IMR-90 (cell line): Measurements from ENCODE around the gene CCR8. TPM values are rescaled to one million over a fixed set of nuclear protein-coding genes. Genes with fewer than 3 reads are reported as not detected.

Experiments used
- ATAC-seq: fragments of 200-7000 bp; cut with Tn5 transposase; 2 replicates; pipeline ENCODE4 v1.9.1; 2020; ENCODE audit warnings: low read depth, mild to moderate bottlenecking, moderate library complexity
- BruUV-seq: library from RNA; stranded (reverse); fragments of 400-500 nt; replicated peaks from 2 replicates; lab custom pipeline; 2021; lab: Mats Ljungman, UMichigan
- CTCF ChIA-PET: fragments of 300-600 bp; formaldehyde crosslinking; extraction: SDS; loops from one replicate; lab custom pipeline; 2021; ENCODE audit warnings: antibody characterized with exemption; lab: Yijun Ruan, JAX
- POLR2A ChIA-PET: fragments of 300-600 bp; sonication (Branson Sonifier 250); formaldehyde crosslinking; loops from one replicate; lab custom pipeline; 2022; ENCODE audit warnings: antibody characterized with exemption; ENCODE audit not compliant: unreplicated experiment; lab: Charles Lee
- DNase-seq: peaks from one replicate; pipeline ENCODE4 v3.0.0; 2013
- H2AFZ ChIP-seq: replicated peaks from 2 replicates; pipeline ENCODE3; 2013; ENCODE audit warnings: low read length, mild to moderate bottlenecking; ENCODE audit not compliant: poor library complexity
- H2AK5ac ChIP-seq: 2 replicates; pipeline ENCODE4 v1.6.1; 2013; ENCODE audit warnings: low read depth, low read length, inconsistent platforms
- H2AK9ac ChIP-seq: replicated peaks from 2 replicates; pipeline ENCODE3; 2013; ENCODE audit warnings: mild to moderate bottlenecking, low read depth, low read length, moderate library complexity; ENCODE audit not compliant: poor library complexity
- H2BK120ac ChIP-seq: 2 replicates; pipeline ENCODE4 v1.6.1; 2013; ENCODE audit warnings: low read depth, low read length, inconsistent platforms
- H2BK15ac ChIP-seq: 3 replicates; pipeline ENCODE4 v1.6.1; 2013; ENCODE audit warnings: low read depth, low read length, inconsistent platforms
- H2BK20ac ChIP-seq: 2 replicates; pipeline ENCODE4 v1.6.1; 2013; ENCODE audit warnings: low read depth, mild to moderate bottlenecking, inconsistent platforms, low read length, moderate library complexity
- H2BK5ac ChIP-seq: 2 replicates; pipeline ENCODE4 v1.6.1; 2013; ENCODE audit warnings: mild to moderate bottlenecking, low read depth, low read length, inconsistent platforms; ENCODE audit not compliant: poor library complexity, severe bottlenecking
- H3K14ac ChIP-seq: replicated peaks from 2 replicates; pipeline ENCODE4 v1.6.1; 2013; ENCODE audit warnings: low read depth, low read length, inconsistent platforms
- H3K18ac ChIP-seq: 2 replicates; pipeline ENCODE4 v1.6.1; 2013; ENCODE audit warnings: low read depth, low read length, control low read depth
- H3K23ac ChIP-seq: 2 replicates; pipeline ENCODE4 v1.6.1; 2013; ENCODE audit warnings: low read depth, low read length, inconsistent platforms
- H3K27ac ChIP-seq: 2 replicates; pipeline ENCODE4 v1.5.1; 2013; ENCODE audit warnings: mild to moderate bottlenecking, control low read depth, low read length; ENCODE audit not compliant: insufficient read depth
- H3K27me3 ChIP-seq: 2 replicates; pipeline ENCODE4 v1.6.1; 2013; ENCODE audit warnings: low read length; ENCODE audit not compliant: control insufficient read depth, insufficient read depth
- H3K36me3 ChIP-seq: 2 replicates; pipeline ENCODE4 v1.6.1; 2013; ENCODE audit warnings: low read length, mixed read lengths; ENCODE audit not compliant: control insufficient read depth, insufficient read depth
- H3K4ac ChIP-seq: 2 replicates; pipeline ENCODE4 v1.6.1; 2013; ENCODE audit warnings: low read depth, low read length, inconsistent platforms
- H3K4me1 ChIP-seq: 2 replicates; pipeline ENCODE4 v1.6.1; 2013; ENCODE audit warnings: low read length, mixed read lengths; ENCODE audit not compliant: control insufficient read depth, insufficient read depth
- H3K4me2 ChIP-seq: 2 replicates; pipeline ENCODE4 v1.6.1; 2013; ENCODE audit warnings: low read depth, mild to moderate bottlenecking, control low read depth, low read length, moderate library complexity
- H3K4me3 ChIP-seq: 2 replicates; pipeline ENCODE4 v1.5.1; 2013; ENCODE audit warnings: low read depth, mild to moderate bottlenecking, control low read depth, low read length, moderate library complexity; ENCODE audit not compliant: insufficient read depth
- H3K56ac ChIP-seq: 2 replicates; pipeline ENCODE4 v1.6.1; 2013; ENCODE audit warnings: low read length, inconsistent platforms; ENCODE audit not compliant: insufficient read depth; ENCODE audit errors: extremely low read depth
- H3K79me1 ChIP-seq, 2 experiments: 2 replicates each; pipeline ENCODE4 v1.6.1; 2013; ENCODE audit warnings: low read length in 2 of 2, inconsistent platforms in 1 of 2, low read depth in 1 of 2
- H3K9ac ChIP-seq: 2 replicates; pipeline ENCODE4 v1.6.1; 2013; ENCODE audit warnings: low read depth, low read length, control low read depth
- H3K9me1 ChIP-seq: 2 replicates; pipeline ENCODE4 v1.6.1; 2013; ENCODE audit warnings: low read length, inconsistent platforms; ENCODE audit not compliant: insufficient read depth
- H3K9me3 ChIP-seq: 2 replicates; pipeline ENCODE4 v1.6.1; 2013; ENCODE audit warnings: low read length; ENCODE audit not compliant: control insufficient read depth, insufficient read depth
- H4K20me1 ChIP-seq: 2 replicates; pipeline ENCODE4 v1.6.1; 2013; ENCODE audit warnings: low read length, inconsistent platforms; ENCODE audit not compliant: insufficient read depth
- H4K5ac ChIP-seq: 2 replicates; pipeline ENCODE4 v1.6.1; 2013; ENCODE audit warnings: mild to moderate bottlenecking, low read depth, low read length, control low read depth
- H4K8ac ChIP-seq, 2 experiments: 2 replicates each; pipeline ENCODE4 v1.6.1; 2013; ENCODE audit warnings: low read depth in 2 of 2, low read length in 2 of 2, control low read depth in 1 of 2, inconsistent platforms in 1 of 2
- H4K91ac ChIP-seq: 2 replicates; pipeline ENCODE4 v1.6.1; 2013; ENCODE audit warnings: low read depth, low read length, inconsistent platforms; ENCODE audit not compliant: insufficient read depth
- BHLHE40 ChIP-seq: fragments of 150-350 bp; IDR thresholded peaks from 2 replicates; pipeline ENCODE4 v1.6.1; 2016; ENCODE audit warnings: mild to moderate bottlenecking, low read depth, low read length
- CEBPB ChIP-seq: IDR thresholded peaks from 2 replicates; pipeline ENCODE4 v1.6.1; 2012; ENCODE audit warnings: low read depth, low read length, improper control_type of control experiment
- MAZ ChIP-seq: IDR thresholded peaks from 2 replicates; pipeline ENCODE4 v1.6.1; 2012; ENCODE audit warnings: low read depth, mild to moderate bottlenecking, low read length, improper control_type of control experiment, moderate library complexity, borderline replicate concordance
- POLR2A ChIP-seq: IDR thresholded peaks from 2 replicates; pipeline ENCODE4 v1.6.1; 2012; ENCODE audit warnings: mild to moderate bottlenecking, low read depth, low read length
- RCOR1 ChIP-seq: IDR thresholded peaks from 2 replicates; pipeline ENCODE4 v1.6.1; 2012; ENCODE audit warnings: mild to moderate bottlenecking, low read length, improper control_type of control experiment; ENCODE audit not compliant: insufficient replicate concordance
- SMC3 ChIP-seq: fragments of 150-350 bp; IDR thresholded peaks from 2 replicates; pipeline ENCODE4 v1.6.1; 2016; ENCODE audit warnings: low read depth, mild to moderate bottlenecking, antibody characterized with exemption, low read length, moderate library complexity
- WGBS, 2 experiments: methylation state at CpG; one replicate each; pipeline versions ENCODE4 v1.1.5 to v1.1.7; 2013; ENCODE audit warnings: missing lambda C conversion rate in 2 of 2; ENCODE audit not compliant: insufficient read length in 1 of 2; ENCODE audit errors: extremely low coverage in 2 of 2; 5-methylcytosine and 5-hydroxymethylcytosine counted together
- dilution Hi-C: fragments of 300-500 bp; cut with HindIII; formaldehyde crosslinking; loops from one replicate; pipeline ENCODE4 v1.14.3; 2018; ENCODE audit warnings: low sequenced_read_pairs; ENCODE audit not compliant: unreplicated experiment
- in situ Hi-C: fragments of 300-500 bp; cut with MboI; formaldehyde crosslinking; loops from 3 replicates; pipeline ENCODE4 v1.14.3; 2019; ENCODE audit warnings: low sequenced_read_pairs, inconsistent platforms, mixed read lengths
- intact Hi-C: fragments of 100-400 bp; cut with micrococcal nuclease; formaldehyde crosslinking; loops from 2 replicates; pipeline ENCODE4 v1.10.0; 2022
- polyA plus RNA-seq, 3 experiments: library from polyadenylated mRNA; depleted of rRNA; stranded (reverse); fragments of >200 nt; gene quantifications; 2 replicates each; pipeline ENCODE4 v1.2.3, GENCODE V29; 2012; ENCODE audit warnings: low replicate concordance in 1 of 3
- total RNA-seq: library from RNA; depleted of rRNA; stranded (reverse); fragments of >200 nt; gene quantifications from 2 replicates; pipeline ENCODE4 v1.2.3, GENCODE V29; 2012

Gene CCR8
- total and polyA plus RNA-seq, 2 of the 4 experiments (the other 2 are of a cell fraction): not detected

GRCh38 chr3:39332525-39332924 lies 3.0 kb downstream of the CCR8 start:
- no peaks in the 10 kb centered on the region for H3K79me1 ChIP-seq
- no peak overlapping the region for H3K4me3 ChIP-seq
- H4K8ac ChIP-seq: no peak overlapping the region
- H2AK5ac ChIP-seq: no peak overlapping the region
- H3K56ac ChIP-seq: no peak overlapping the region
- H3K36me3 ChIP-seq: no peaks in the 10 kb centered on the region
- no peaks in the 10 kb centered on the region for H3K4me1 ChIP-seq
- no peak overlapping the region for H3K9ac ChIP-seq
- no peak overlapping the region for H3K18ac ChIP-seq
- TF ChIP-seq BHLHE40: no peak
- TF ChIP-seq RCOR1: no peak
- TF ChIP-seq POLR2A: no peak
- no peak for TF ChIP-seq SMC3
- no peak for TF ChIP-seq CEBPB
- TF ChIP-seq MAZ: no peak
- dilution Hi-C loops (no loop called here), intact Hi-C loops (no loop called here), in situ Hi-C loops (no loop called here)
- no peak overlapping the region for H4K91ac ChIP-seq
- H2BK5ac ChIP-seq: no peak overlapping the region
- H3K9me3 ChIP-seq: no peaks in the 10 kb centered on the region
- H3K14ac ChIP-seq: no peak overlapping the region
- BruUV-seq: no TSS peak
- no peak overlapping the region for H2AFZ ChIP-seq
- no CpG with 5 or more reads among the region's 4 CpGs for WGBS, 2 experiments
- no peaks in the 10 kb centered on the region; the same call in 1 of the 2 replicates for H3K27me3 ChIP-seq
- ChIA-PET POLR2A (no interaction called here), CTCF (no interaction called here)
- no peak for DNase-seq
- H4K5ac ChIP-seq: no peak overlapping the region
- H2BK20ac ChIP-seq: no peak overlapping the region
- H3K4ac ChIP-seq: no peak overlapping the region
- no peaks in the 10 kb centered on the region for H3K9me1 ChIP-seq
- H2BK15ac ChIP-seq: no peak overlapping the region
- no peak for ATAC-seq
- no peak overlapping the region for H3K23ac ChIP-seq
- H3K27ac ChIP-seq: no peak overlapping the region
- H2BK120ac ChIP-seq: no peak overlapping the region
- no peaks in the 10 kb centered on the region for H4K20me1 ChIP-seq
- no peak overlapping the region for H2AK9ac ChIP-seq
- H3K4me2 ChIP-seq: no peak overlapping the region
